ENCODE results near the gene STOM. TPM values are rescaled to one million over a fixed set of nuclear protein-coding genes. Genes with fewer than 3 reads are reported as not detected.

Gene STOM, protein sequence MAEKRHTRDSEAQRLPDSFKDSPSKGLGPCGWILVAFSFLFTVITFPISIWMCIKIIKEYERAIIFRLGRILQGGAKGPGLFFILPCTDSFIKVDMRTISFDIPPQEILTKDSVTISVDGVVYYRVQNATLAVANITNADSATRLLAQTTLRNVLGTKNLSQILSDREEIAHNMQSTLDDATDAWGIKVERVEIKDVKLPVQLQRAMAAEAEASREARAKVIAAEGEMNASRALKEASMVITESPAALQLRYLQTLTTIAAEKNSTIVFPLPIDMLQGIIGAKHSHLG
- total RNA-seq (2014; rRNA removed; shearing (Covaris generic); ENCODE audit: low replicate concordance), result 16.4 and 33.1 TPM in 2 replicates

- H3K4me3 ChIP-seq (ENCODE audit: low read length), result peak within 1 kb of the TSS; percentile 75
- H3K27ac ChIP-seq (ENCODE audit: low read length), result no peak within 1 kb of the TSS
- H3K9me3 ChIP-seq (ENCODE audit: low read length), result no peaks in the 10 kb centered on the region
- peak; percentile 81 for DNase-seq
- peaks cover 32% of the 10 kb centered on the region for H3K4me1 ChIP-seq (ENCODE audit: low read length)
- H3K9me2 ChIP-seq (replicated peaks; ENCODE audit: insufficient read depth, low read length), result no peaks in the 10 kb centered on the region
- peaks cover 30% of the 10 kb centered on the region for H3K79me2 ChIP-seq (ENCODE audit: low read length)
- H2AFZ ChIP-seq (ENCODE audit: low read length), result peak within 1 kb of the TSS; percentile 97
- H3K27me3 ChIP-seq (ENCODE audit: low read length), result no peaks in the 10 kb centered on the region
- peak within 1 kb of the TSS; percentile 73 for H3K9ac ChIP-seq (ENCODE audit: low read length)
- no peaks in the 10 kb centered on the region for H4K20me1 ChIP-seq (ENCODE audit: insufficient read depth, low read depth, low read length)
- H3K36me3 ChIP-seq (ENCODE audit: insufficient read depth, low read length), result no peaks in the 10 kb centered on the region
- H3K4me2 ChIP-seq (ENCODE audit: low read depth, low read length, poor library complexity, severe bottlenecking), result peak within 1 kb of the TSS; percentile 90
Measured at GRCh38 chr9:121369595-121370265, at the start of gene STOM. Gene STOM, minus strand, starts transcription at chr9:121370250. Its CDS starts 63 bp downstream, at chr9:121370187.

DNA sequence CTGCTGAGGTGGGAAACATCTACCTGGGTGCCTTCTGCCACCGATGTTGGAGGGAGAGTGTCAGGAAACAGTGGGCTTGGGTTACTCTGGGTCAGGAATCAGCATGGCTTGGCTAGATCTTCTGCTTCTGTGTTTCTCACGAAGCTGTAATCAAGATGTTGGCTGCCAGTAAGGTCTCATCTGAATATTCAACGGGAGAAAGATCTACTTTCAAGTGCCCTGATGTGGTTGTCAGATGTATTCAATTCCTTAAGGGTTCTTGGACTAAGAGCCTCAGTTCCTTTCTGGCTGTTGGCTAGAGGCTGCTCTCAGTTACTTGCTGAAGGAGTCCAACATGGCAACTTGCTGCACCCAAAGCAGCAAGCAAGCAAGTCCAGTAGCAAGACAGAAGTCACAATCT lies 41.9 kb upstream of the STOM start:
- no peaks in the 10 kb centered on the region for H3K36me3 ChIP-seq (ENCODE audit: insufficient read depth, low read length)
- no peak overlapping the region for H3K4me2 ChIP-seq (ENCODE audit: low read depth, low read length, poor library complexity, severe bottlenecking)
- H3K79me2 ChIP-seq (ENCODE audit: low read length), result no peaks in the 10 kb centered on the region
- no peaks in the 10 kb centered on the region for H3K4me1 ChIP-seq (ENCODE audit: low read length)
- no peak overlapping the region for H3K27ac ChIP-seq (ENCODE audit: low read length)
- H3K9me2 ChIP-seq (replicated peaks; ENCODE audit: insufficient read depth, low read length), result no peaks in the 10 kb centered on the region
- no peak overlapping the region for H3K4me3 ChIP-seq (ENCODE audit: low read length)
- H2AFZ ChIP-seq (ENCODE audit: low read length), result no peak overlapping the region
- no peaks in the 10 kb centered on the region for H3K9me3 ChIP-seq (ENCODE audit: low read length)
- H3K9ac ChIP-seq (ENCODE audit: low read length), result no peak overlapping the region
- DNase-seq, result no peak
- H3K27me3 ChIP-seq (ENCODE audit: low read length), result no peaks in the 10 kb centered on the region
- no peaks in the 10 kb centered on the region for H4K20me1 ChIP-seq (ENCODE audit: insufficient read depth, low read depth, low read length)

DNA sequence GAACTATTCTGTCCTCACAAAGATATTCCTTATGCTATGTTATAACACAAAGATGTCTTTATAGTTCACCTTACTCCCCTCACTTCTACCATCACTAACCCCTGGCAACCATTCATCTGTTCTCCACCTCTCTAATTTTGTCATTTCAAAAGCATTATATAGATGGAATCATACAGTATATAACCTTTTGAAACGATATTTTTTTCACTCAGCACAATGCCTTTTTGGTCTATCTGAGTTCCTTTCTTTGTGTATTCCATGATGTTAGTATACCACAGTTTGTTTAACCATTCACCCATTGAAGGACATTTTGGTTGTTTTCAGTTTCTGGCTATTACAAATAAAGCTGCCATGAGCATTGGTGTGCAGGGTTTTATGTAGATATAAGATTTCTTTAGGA lies 35.8 kb upstream of the STOM start:
- Histone ChIP-seq H3K9ac (ENCODE audit: low read length) (no peak overlapping the region), H3K27ac (ENCODE audit: low read length) (no peak overlapping the region), H4K20me1 (ENCODE audit: insufficient read depth, low read depth, low read length) (no peaks in the 10 kb centered on the region), H3K79me2 (ENCODE audit: low read length) (no peaks in the 10 kb centered on the region), H2AFZ (ENCODE audit: low read length) (no peak overlapping the region), H3K4me1 (ENCODE audit: low read length) (no peaks in the 10 kb centered on the region), H3K36me3 (ENCODE audit: insufficient read depth, low read length) (no peaks in the 10 kb centered on the region), H3K9me2 (replicated peaks; ENCODE audit: insufficient read depth, low read length) (no peaks in the 10 kb centered on the region), H3K27me3 (ENCODE audit: low read length) (peaks cover 2% of the 10 kb centered on the region; the same call in 1 of the 2 replicates), H3K4me2 (ENCODE audit: low read depth, low read length, poor library complexity, severe bottlenecking) (no peak overlapping the region), H3K4me3 (ENCODE audit: low read length) (no peak overlapping the region), H3K9me3 (ENCODE audit: low read length) (no peaks in the 10 kb centered on the region)
- DNase-seq, result no peak

GRCh38 chr9:121404906-121405305 lies 34.9 kb upstream of the STOM start:
- no peak overlapping the region for H3K27ac ChIP-seq (ENCODE audit: low read length)
- peaks cover 2% of the 10 kb centered on the region; the same call in 1 of the 2 replicates for H3K27me3 ChIP-seq (ENCODE audit: low read length)
- no peaks in the 10 kb centered on the region for H3K9me2 ChIP-seq (replicated peaks; ENCODE audit: insufficient read depth, low read length)

GRCh38 chr9:121399883-121400607 lies 30.0 kb upstream of the STOM start:
- peak; percentile 90 for DNase-seq
- Histone ChIP-seq H3K9ac (ENCODE audit: low read length) (no peak overlapping the region), H3K4me3 (ENCODE audit: low read length) (no peak overlapping the region), H3K9me2 (replicated peaks; ENCODE audit: insufficient read depth, low read length) (no peaks in the 10 kb centered on the region), H4K20me1 (ENCODE audit: insufficient read depth, low read depth, low read length) (no peaks in the 10 kb centered on the region), H2AFZ (ENCODE audit: low read length) (no peak overlapping the region), H3K4me1 (ENCODE audit: low read length) (no peaks in the 10 kb centered on the region), H3K27me3 (ENCODE audit: low read length) (no peaks in the 10 kb centered on the region; the same call in 1 of the 2 replicates), H3K27ac (ENCODE audit: low read length) (no peak overlapping the region), H3K4me2 (ENCODE audit: low read depth, low read length, poor library complexity, severe bottlenecking) (no peak overlapping the region), H3K9me3 (ENCODE audit: low read length) (no peaks in the 10 kb centered on the region), H3K79me2 (ENCODE audit: low read length) (no peaks in the 10 kb centered on the region), H3K36me3 (ENCODE audit: insufficient read depth, low read length) (no peaks in the 10 kb centered on the region)

More at GRCh38 chr9:121404906-121405305, 34.9 kb upstream of the STOM start:
- no peaks in the 10 kb centered on the region for H4K20me1 ChIP-seq (ENCODE audit: insufficient read depth, low read depth, low read length)
- no peak for DNase-seq
- no peak overlapping the region for H3K9ac ChIP-seq (ENCODE audit: low read length)
- H3K4me3 ChIP-seq (ENCODE audit: low read length), result no peak overlapping the region
- no peaks in the 10 kb centered on the region for H3K9me3 ChIP-seq (ENCODE audit: low read length)
- H3K79me2 ChIP-seq (ENCODE audit: low read length), result no peaks in the 10 kb centered on the region
- H3K4me1 ChIP-seq (ENCODE audit: low read length), result no peaks in the 10 kb centered on the region
- H3K4me2 ChIP-seq (ENCODE audit: low read depth, low read length, poor library complexity, severe bottlenecking), result no peak overlapping the region
- no peak overlapping the region for H2AFZ ChIP-seq (ENCODE audit: low read length)
- no peaks in the 10 kb centered on the region for H3K36me3 ChIP-seq (ENCODE audit: insufficient read depth, low read length)

DNA sequence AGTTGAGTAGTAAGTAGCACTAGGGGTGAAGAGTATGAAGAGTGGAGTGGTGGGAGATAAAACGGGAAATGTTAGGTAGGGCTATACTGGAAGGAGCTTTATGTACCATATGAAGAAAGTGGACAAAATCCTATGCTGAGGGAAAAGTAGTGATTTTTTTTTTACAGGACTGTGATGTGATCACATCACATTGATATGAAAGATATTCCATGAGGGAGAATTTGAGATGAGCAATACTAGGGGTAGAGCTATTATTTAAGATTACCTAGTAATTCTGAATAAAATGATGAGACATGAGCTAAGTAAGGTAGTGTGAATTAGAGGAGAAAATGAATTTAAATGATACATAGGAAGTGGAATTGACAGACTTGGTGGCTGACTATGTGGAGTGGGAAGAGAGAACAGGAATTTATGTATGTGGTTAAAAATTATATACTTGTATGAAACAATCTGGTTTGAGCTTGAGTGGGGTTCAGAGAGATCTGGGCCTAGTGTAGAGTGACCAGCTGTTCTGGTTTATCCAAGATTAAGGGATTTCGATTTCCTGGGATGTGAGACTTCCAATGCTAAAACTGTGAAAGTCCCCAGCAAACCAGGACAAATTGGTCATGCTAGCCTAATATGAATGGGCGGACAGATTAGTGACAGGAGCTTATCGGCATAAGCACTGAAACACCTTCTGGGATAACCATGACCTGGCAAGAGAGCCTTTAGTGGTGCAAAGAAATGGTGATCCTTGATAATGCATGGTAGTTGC lies 29.3 kb upstream of the STOM start:
- Histone ChIP-seq H3K27ac (ENCODE audit: low read length) (no peak overlapping the region), H3K36me3 (ENCODE audit: insufficient read depth, low read length) (no peaks in the 10 kb centered on the region), H2AFZ (ENCODE audit: low read length) (no peak overlapping the region), H3K9ac (ENCODE audit: low read length) (no peak overlapping the region), H3K9me2 (replicated peaks; ENCODE audit: insufficient read depth, low read length) (no peaks in the 10 kb centered on the region), H3K27me3 (ENCODE audit: low read length) (no peaks in the 10 kb centered on the region; the same call in 1 of the 2 replicates), H3K4me3 (ENCODE audit: low read length) (no peak overlapping the region), H4K20me1 (ENCODE audit: insufficient read depth, low read depth, low read length) (no peaks in the 10 kb centered on the region), H3K4me1 (ENCODE audit: low read length) (no peaks in the 10 kb centered on the region), H3K79me2 (ENCODE audit: low read length) (no peaks in the 10 kb centered on the region), H3K9me3 (ENCODE audit: low read length) (no peaks in the 10 kb centered on the region), H3K4me2 (ENCODE audit: low read depth, low read length, poor library complexity, severe bottlenecking) (no peak overlapping the region)
- no peak for DNase-seq

DNA sequence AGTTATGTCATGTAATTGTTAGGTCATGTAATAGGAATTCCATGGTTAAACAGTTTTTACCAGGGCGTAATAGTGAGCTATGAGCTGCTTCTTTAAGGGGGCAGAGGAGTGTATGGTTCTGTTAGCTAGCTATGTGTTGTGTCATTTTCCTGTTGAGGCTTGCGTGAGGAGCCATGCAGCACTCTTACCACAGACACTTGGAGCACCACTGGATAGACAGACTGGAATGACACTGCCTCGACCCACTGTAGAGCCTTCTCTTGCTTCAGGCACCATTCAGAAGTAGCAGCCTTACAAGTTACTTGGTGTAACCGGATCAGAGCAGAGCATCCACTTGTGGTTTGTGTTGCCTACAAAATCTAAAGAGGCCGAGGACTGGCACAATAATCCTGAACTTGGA lies 28.3 kb upstream of the STOM start:
- Histone ChIP-seq H3K79me2 (ENCODE audit: low read length) (no peaks in the 10 kb centered on the region), H3K27me3 (ENCODE audit: low read length) (no peaks in the 10 kb centered on the region; the same call in 1 of the 2 replicates), H3K36me3 (ENCODE audit: insufficient read depth, low read length) (no peaks in the 10 kb centered on the region), H3K27ac (ENCODE audit: low read length) (no peak overlapping the region), H3K9me2 (replicated peaks; ENCODE audit: insufficient read depth, low read length) (no peaks in the 10 kb centered on the region), H3K9ac (ENCODE audit: low read length) (no peak overlapping the region), H3K4me2 (ENCODE audit: low read depth, low read length, poor library complexity, severe bottlenecking) (no peak overlapping the region), H3K4me3 (ENCODE audit: low read length) (no peak overlapping the region), H3K9me3 (ENCODE audit: low read length) (no peaks in the 10 kb centered on the region), H4K20me1 (ENCODE audit: insufficient read depth, low read depth, low read length) (no peaks in the 10 kb centered on the region), H3K4me1 (ENCODE audit: low read length) (no peaks in the 10 kb centered on the region), H2AFZ (ENCODE audit: low read length) (no peak overlapping the region)
- no peak for DNase-seq
